MG63 (cell line): ENCODE measurements around the gene PNPLA1. TPM values are rescaled to one million over a fixed set of nuclear protein-coding genes. Genes with fewer than 3 reads are reported as not detected.

Experiments used
- DNase-seq: peaks from one replicate; pipeline ENCODE4 v3.0.0-alpha.2; 2020
- H3K27me3 ChIP-seq: fragments of 250-450 bp; sonication (Bioruptor Pico); 2 replicates; pipeline ENCODE4 v1.5.1; 2020; ENCODE audit warnings: mild to moderate bottlenecking, moderate library complexity
- H3K36me3 ChIP-seq: fragments of 250-450 bp; sonication (Bioruptor Pico); 2 replicates; pipeline ENCODE4 v1.5.1; 2020; ENCODE audit warnings: mild to moderate bottlenecking, moderate library complexity
- H3K4me3 ChIP-seq: fragments of 250-450 bp; sonication (Bioruptor Pico); 2 replicates; pipeline ENCODE4 v1.5.1; 2020; ENCODE audit warnings: mild to moderate bottlenecking, moderate library complexity
- H3K9me3 ChIP-seq: fragments of 250-450 bp; sonication (Bioruptor Pico); 2 replicates; pipeline ENCODE4 v1.5.1; 2020; ENCODE audit warnings: mild to moderate bottlenecking, moderate library complexity
- total RNA-seq: library from RNA; depleted of rRNA; stranded (reverse); fragments of >200 nt; shearing (Covaris generic); gene quantifications from 2 replicates; pipeline ENCODE4 v1.2.3, GENCODE V29; 2014; ENCODE audit warnings: low replicate concordance

PNPLA1 gene
- total RNA-seq, 1 experiment from 2014 or later, result not detected

DNA sequence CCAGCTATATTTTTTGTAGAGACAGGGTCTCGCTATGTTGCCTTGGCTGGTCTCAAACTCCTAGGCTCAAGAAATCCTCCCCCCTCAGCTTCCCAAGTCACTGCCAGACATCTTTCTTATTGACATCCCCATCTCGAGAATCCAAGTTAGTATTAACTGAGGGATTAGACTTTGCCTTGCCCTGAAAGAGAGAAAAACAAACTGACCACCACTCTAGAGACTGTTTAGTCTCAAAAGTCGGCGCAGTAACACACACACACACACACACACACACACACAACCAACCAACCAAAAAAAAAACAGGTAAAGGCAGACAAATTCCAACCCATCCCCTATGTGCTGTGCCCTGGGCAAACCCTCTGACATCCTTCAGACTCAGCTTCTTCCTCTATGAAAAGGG is 27.2 kb upstream of the PNPLA1 start:
- H3K36me3 ChIP-seq, result no peaks in the 10 kb centered on the region
- DNase-seq, result no peak
- H3K4me3 ChIP-seq, result no peak overlapping the region
- no peaks in the 10 kb centered on the region for H3K27me3 ChIP-seq
- H3K9me3 ChIP-seq, result no peaks in the 10 kb centered on the region

DNA sequence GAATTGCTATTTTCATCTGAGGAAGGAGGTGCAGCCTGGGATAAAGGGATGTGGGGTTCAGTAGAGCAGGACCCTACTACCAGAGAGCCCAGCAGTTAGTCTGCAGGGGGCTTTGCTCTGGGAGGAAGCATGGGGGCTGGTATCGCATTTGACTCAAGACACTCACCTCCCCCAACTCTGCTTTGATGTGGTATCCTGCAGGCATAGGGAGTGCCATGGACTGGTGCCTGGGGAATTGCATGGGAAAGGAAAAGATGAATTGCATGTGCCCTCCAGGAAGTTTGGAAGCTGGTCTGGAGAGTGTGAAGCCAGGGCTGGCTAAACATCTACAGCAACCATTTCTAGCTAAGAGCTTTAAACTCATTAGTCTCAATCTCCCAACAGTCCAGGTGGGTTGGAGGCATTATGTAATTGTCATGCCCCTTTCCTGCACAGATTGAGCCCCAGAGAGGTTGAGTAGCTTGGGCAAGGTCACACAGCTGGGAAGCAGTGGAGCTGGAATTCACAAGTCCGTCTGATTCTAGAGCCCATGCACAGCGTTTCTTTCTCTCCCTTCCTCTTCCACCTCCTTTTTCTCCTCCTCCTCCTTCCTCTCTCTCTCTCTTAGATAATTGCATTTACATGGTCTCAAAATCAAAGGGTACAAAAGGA is 26.2 kb upstream of the PNPLA1 start:
- H3K9me3 ChIP-seq, result no peaks in the 10 kb centered on the region
- no peaks in the 10 kb centered on the region for H3K36me3 ChIP-seq
- no peaks in the 10 kb centered on the region for H3K27me3 ChIP-seq
- no peak overlapping the region for H3K4me3 ChIP-seq
- DNase-seq, result no peak

DNA sequence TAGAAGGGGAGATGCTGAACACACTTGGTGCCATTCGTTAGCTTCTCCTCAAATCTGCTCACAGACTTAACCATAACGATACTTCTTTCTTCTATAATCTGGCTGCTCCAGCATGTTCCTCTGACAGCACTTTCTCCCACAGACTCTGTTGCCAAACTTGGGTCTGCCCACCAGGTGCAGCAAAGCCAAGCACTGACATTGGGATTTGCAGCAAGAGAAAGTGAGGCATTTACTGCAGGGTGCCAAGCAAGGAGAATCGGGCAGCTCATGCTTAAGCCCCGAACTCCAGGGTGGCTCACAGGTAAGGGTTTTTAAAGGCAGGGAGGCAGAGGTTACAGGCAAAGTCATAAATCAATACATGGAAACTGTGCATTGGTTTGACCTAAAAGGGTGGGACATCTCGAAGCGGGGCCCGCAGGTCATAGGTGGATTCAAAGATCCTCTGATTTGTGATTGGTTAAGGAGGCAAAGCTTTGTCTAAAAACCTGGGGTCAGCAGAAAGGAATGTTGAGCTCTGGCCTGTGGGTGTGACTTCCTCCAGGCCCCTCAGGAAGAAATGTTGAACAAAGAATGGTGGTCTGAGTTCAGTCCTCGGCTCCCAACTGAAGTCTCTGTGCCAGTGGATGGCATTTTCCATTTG is 25.1 kb upstream of the PNPLA1 start:
- DNase-seq, result peak; percentile 11
- no peaks in the 10 kb centered on the region for H3K27me3 ChIP-seq
- H3K4me3 ChIP-seq, result no peak overlapping the region
- H3K36me3 ChIP-seq, result no peaks in the 10 kb centered on the region
- no peaks in the 10 kb centered on the region for H3K9me3 ChIP-seq

DNA sequence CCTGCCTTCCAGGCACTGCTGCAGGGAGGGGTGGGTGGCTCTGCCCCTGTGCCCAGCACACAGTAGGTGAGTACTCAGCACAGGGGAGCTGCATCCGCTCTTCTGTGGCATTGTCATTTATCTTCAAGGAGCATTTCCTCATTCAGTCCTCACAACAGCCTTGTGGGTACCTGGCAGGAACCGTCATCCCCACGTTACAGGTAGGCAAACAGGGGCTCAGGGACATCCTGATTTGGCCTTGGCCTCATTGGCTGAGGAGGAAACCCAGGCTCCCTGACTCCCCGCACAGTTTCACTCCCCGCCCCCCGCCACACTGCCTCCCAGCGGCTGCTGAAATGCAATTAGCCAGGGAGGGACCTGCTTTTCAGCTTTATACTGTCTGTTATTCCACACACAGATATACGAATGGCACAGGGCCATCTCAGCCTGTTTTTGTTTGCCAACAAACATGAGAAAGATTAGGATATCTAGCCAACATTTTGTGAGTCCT is 24.2 kb upstream of the PNPLA1 start:
- no peak overlapping the region for H3K4me3 ChIP-seq
- no peaks in the 10 kb centered on the region for H3K27me3 ChIP-seq
- DNase-seq, result no peak
- no peaks in the 10 kb centered on the region for H3K9me3 ChIP-seq
- no peaks in the 10 kb centered on the region for H3K36me3 ChIP-seq

DNA sequence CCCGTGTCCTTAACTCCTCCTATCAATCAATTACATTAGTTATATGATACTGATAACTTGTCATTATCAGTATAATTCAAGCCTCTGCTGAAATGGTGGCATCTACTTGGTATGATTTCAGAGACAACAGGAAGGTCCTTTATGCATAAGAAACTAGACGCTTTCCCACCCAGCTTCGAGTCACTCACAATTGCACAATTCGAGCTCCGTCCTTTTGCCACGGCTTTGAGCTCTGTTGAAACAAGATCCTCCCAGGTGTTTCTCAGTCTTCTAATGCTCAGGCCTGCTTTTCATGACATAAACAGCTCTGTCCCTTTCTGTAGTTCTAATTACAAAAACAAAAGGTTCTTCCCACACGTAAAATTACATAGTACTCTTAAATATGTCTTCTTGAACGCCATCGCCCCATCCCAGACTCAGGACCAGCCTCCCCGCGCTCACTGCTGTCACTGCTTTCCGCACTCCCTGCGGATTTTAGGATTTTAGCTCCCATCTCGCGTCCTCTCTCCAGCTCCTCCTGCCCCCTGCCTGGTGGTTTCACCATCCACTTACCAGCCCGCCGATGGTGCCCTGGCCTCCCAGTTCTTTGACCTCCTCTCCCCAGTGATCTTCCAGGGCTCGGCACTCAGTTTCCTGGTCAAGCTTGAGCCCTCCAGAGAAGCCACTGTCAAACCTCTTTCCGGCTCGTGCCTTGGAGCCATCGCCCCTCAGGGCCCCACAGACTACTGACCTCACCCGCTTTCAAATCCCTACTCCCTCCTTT is 23.2 kb upstream of the PNPLA1 start:
- no peaks in the 10 kb centered on the region for H3K36me3 ChIP-seq
- DNase-seq, result no peak

DNA sequence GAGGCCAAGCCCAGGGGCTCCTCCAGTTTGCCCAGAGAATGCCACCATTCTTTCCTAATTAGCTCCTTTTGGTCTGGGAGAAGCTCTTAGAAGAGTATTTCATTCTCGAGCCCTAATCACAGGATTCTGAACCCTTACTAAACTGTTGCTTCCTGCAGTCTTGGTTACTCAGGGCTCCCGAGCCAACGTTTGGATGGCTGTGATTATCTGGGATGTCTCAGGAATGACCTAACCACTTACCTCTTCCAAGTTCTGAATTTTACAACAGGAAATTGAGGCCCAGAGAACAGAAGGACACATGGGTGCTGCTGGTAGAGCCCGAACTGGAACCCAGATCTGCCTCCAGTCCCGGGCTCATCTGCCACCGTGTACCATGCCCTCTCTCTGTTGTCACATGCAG is 22.2 kb upstream of the PNPLA1 start:
- Histone ChIP-seq H3K36me3 (no peaks in the 10 kb centered on the region), H3K9me3 (no peaks in the 10 kb centered on the region), H3K4me3 (no peak overlapping the region), H3K27me3 (no peaks in the 10 kb centered on the region)
- DNase-seq, result peak; percentile 72

More for the DNA sequence above, 23.2 kb upstream of the PNPLA1 start:
- H3K27me3 ChIP-seq, result no peaks in the 10 kb centered on the region
- H3K4me3 ChIP-seq, result no peak overlapping the region
- H3K9me3 ChIP-seq, result no peaks in the 10 kb centered on the region

DNA sequence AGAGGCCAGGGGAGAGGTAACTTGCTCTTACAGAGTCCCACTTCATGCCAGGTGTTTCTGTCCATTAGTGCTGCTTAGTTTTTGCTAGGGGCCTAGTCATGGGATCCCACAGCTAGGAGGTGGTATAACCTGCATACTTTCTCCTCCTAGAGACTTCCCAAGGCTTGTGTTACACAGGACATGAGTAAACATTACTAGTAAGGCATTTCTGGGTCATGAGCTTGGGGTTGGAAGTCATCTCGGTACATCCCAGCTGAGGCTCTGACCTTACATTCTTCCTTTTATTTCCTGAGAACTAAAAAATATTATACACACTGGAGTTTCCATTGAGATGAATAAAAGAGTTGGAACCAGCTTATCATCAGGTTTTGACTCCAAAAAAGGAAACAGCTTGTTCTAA is 20.9 kb upstream of the PNPLA1 start:
- Histone ChIP-seq H3K9me3 (no peaks in the 10 kb centered on the region), H3K27me3 (no peaks in the 10 kb centered on the region), H3K4me3 (no peak overlapping the region), H3K36me3 (no peaks in the 10 kb centered on the region)
- peak; percentile 8 for DNase-seq

DNA sequence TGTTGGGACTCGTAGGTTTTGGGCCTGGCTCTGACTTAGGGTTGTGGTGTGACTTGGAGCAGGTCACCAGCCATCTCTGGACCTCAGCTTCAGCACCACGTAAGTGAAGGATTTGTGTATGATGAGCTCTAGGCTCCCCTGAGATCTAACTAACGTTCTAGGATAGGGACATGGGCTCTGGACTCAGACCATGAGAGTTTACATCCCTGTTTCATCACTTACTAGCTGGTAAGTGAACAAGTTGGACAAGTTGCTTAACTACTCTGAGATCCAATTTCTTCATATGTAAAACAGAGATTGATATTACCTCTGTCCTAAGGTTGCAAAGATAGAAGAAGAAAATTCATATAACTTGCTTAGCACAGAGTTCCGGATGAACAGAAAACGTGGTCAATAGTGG is 20.3 kb upstream of the PNPLA1 start:
- no peaks in the 10 kb centered on the region for H3K27me3 ChIP-seq
- no peak for DNase-seq
- H3K9me3 ChIP-seq, result no peaks in the 10 kb centered on the region
- H3K36me3 ChIP-seq, result no peaks in the 10 kb centered on the region
- no peak overlapping the region for H3K4me3 ChIP-seq

DNA sequence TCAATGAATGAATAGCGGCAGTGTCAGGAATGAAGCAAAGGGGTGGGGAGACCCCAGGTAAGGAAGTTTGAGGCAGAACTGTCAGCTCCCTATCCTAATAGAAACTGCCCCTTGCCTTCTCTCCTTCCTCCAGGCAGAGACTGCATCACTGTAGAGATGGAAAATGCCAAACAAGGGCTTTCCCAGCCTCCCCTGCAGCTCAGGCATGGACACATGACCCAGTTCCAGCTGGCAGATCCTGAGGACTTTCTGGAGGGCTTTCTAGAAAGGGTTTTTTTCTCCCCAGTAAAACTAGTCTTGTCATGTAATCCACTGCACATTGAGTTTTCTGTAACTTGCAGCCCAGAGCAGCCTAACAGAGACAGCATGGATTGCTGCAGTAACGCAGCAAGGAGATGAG is 17.9 kb upstream of the PNPLA1 start:
- Histone ChIP-seq H3K4me3 (no peak overlapping the region), H3K9me3 (no peaks in the 10 kb centered on the region), H3K36me3 (no peaks in the 10 kb centered on the region), H3K27me3 (no peaks in the 10 kb centered on the region)
- DNase-seq, result no peak

DNA sequence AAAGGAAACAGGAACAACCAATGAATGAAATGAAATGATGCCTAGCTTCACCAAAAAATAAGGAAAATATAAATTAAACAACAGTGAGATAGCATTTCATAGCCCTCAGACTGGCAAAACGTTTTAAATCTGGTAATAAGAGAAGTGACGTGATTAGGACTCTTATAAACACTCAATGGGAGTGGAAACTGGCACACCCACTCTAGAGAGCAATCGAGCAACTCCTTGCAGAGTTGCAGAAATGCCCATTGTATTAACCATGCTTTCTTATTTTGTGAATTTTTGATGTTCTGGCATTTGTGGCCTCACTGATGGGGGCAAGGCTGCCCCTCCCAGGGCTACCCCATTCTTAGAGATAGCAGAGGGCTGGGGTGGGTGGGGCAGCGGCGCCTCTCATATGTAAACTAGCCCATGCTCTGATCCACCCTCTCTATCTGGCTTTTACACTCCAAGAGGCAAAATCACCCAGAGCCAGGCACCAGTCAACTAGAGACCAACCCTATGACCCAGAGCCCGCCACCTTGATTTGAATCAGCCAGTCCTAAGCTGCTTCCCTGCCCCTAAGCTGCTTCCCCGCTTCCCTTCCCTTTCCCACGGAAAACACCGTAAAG is 6.4 kb upstream of the PNPLA1 start:
- no peaks in the 10 kb centered on the region for H3K36me3 ChIP-seq
- no peaks in the 10 kb centered on the region for H3K9me3 ChIP-seq
- peaks cover 6% of the 10 kb centered on the region; the same call in 1 of the 2 replicates for H3K27me3 ChIP-seq
- DNase-seq, result no peak
- no peak overlapping the region for H3K4me3 ChIP-seq

DNA sequence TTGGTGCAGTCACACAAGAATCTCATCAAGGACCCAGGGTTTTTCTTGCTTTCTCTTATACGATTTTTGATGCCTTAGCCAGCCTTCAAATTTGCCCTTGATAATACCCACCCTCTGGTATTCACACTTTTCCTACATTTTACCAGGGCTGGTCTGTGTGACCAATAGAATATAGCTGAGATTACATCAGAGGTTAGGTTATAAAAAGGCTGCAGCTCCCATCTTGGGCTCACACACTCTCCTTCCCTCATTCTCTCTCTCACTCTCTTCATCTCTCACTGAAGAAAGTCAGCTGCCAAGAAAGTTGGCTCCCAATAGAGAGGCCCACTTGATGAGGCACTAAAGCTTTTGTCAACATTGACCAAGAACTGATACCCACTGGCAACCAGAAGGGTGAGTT is 4.1 kb upstream of the PNPLA1 start:
- Histone ChIP-seq H3K36me3 (no peaks in the 10 kb centered on the region), H3K9me3 (no peaks in the 10 kb centered on the region), H3K4me3 (no peak overlapping the region), H3K27me3 (peaks cover 6% of the 10 kb centered on the region; the same call in 1 of the 2 replicates)
- no peak for DNase-seq

DNA sequence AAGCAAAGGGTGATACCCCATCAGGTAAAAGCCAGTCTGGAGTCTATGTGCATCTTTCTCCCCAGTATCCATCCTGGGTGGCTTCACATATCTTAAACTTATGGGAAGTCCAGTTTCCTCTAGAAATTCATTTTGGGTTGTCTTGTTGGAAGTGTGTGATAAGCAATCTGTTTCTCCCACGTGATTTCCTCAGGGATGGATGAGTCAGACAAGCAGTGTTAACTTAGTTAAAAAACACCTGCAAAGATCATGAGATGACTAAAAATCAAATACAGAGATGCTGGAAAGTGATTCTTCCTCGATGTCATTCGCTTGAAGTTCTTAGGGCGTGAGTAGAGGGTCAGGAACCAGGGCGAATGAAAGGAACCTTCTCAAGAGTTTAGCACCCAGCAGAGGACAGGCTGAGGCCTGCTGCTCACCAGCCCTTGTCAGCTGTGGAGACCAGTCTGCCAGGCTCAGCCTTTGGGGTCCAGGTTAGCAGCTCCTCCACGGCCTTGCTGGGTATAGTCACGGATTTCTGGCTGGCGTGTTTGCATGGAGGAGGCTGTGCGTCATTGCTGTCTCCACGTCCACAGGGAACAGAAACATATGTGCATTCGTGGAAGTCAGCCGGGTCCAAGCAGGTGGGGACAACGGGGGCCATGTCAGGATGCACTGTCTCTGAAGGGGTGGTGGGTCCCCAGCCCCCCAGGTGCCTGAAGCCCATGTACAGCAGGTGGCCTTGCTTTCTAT is 2.8 kb upstream of the PNPLA1 start:
- H3K27me3 ChIP-seq, result 0 out of 2 replicates have a peak, but pooled peaks cover 5% of the 10 kb centered on the region
- no peak for DNase-seq

DNA sequence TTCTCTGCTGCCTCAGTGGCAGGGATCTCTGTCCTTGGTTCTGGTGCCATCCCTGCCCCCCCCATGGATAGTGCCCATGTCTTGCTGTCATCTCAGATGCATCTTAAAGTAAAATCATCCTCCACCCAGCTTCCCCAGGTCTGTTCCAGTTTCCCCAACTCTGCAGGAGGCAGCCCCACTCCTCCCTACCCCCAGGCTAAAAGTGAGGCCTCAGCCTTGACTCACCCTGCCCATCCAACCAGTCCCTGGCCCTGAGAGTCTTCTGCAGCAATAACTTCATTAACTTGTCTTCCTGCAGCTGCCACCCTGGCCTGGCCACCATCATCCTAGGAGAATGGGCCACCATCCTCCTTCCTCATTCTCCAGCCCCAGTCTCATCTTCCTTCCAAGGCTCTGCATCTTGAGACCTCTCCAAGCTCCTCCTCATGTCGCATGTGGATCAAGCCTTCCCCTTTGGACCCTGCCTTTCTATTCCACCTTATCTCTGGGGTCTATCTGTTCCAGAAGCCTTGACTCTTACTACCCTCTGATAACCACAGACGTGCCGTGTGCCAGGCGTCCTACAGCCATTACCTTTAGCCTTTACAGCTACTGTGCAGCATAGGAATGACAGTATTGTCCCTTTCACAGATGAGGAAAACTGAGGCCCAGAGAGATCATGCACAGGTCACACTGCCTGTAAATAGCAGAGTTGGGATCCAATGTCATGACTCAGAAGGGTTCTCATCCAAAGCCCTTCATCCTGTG is 2.0 kb upstream of the PNPLA1 start:
- H3K36me3 ChIP-seq, result no peaks in the 10 kb centered on the region
- 0 out of 2 replicates have a peak, but pooled peaks cover 2% of the 10 kb centered on the region for H3K27me3 ChIP-seq
- DNase-seq, result no peak
- no peak overlapping the region for H3K4me3 ChIP-seq
- H3K9me3 ChIP-seq, result no peaks in the 10 kb centered on the region

More for the DNA sequence above, 2.8 kb upstream of the PNPLA1 start:
- Histone ChIP-seq H3K36me3 (no peaks in the 10 kb centered on the region), H3K4me3 (no peak overlapping the region), H3K9me3 (no peaks in the 10 kb centered on the region)

DNA sequence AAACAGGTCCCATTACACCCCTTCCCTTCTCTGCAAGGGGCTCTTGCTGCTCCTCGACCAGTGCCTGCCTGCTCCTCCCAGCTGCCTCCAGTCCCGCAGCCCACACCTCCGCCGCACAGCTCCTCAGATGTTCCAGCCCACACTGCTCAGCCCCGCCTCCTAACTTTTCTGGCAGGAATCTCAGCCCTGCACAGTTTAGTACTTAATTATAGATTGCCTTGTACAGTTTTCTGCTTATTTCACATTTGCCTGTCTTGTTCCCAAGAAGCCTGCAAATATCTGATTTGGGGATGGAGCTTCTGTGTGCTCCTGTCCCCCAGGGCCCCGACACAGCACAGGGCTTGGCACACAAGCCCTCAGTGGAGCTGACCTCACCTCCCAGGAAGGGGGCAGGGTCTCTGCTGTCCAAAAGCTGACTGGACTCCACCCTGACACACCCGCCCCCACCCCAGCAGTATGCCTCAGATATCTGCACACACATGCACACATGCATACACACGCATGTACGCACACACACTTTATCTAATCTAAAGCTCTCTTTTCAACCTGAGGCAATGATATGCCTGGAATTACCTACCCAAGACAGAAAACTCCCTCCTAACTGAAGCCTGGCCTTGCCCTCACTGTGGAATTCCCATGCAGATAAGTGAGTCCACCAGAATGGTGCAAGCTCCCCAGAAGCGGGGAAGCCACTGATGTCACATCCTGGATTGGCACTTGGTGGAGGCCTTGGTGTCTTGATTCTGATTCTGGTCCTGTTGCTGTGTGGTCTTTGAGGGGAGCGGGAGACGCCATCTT is 1.2 kb upstream of the PNPLA1 start:
- Histone ChIP-seq H3K36me3 (no peaks in the 10 kb centered on the region), H3K9me3 (no peaks in the 10 kb centered on the region), H3K4me3 (no peak overlapping the region), H3K27me3 (0 out of 2 replicates have a peak, but pooled peaks cover 2% of the 10 kb centered on the region)
- no peak for DNase-seq

DNA sequence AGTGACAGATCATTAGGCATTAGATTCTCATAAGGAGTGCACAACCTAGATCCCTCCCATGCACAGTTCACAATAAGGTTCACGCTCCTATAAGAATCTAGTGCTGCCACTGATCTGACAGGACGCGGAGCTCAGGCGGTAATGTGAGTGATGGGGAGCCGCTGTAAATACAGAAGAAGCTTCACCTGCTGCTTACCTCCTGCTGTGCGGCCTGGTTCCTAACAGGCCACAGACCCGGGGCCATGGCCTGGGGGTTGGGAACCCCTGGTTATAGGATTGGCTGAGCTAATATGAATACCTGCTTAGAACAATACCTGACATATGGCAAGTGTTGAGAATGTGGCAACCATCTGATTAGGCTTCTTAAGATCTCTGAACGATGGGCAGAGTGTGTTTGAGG is 2.4 kb downstream of the PNPLA1 start:
- no peak for DNase-seq

More for the DNA sequence above, 2.4 kb downstream of the PNPLA1 start:
- Histone ChIP-seq H3K4me3 (no peak overlapping the region), H3K36me3 (no peaks in the 10 kb centered on the region), H3K9me3 (no peaks in the 10 kb centered on the region), H3K27me3 (no peaks in the 10 kb centered on the region)
